HepG2 (cell line): Measurements from ENCODE around the gene MAST1. TPM values are rescaled to one million over a fixed set of nuclear protein-coding genes. Genes with fewer than 3 reads are reported as not detected.

Experiments used
- ADNP ChIP-seq: sonication (generic); formaldehyde crosslinking; IDR thresholded peaks from 2 replicates; pipeline ENCODE4 v1.4.0; 2020; ENCODE audit warnings: missing genetic modification reagents
- CBFB ChIP-seq: sonication (generic); formaldehyde crosslinking; IDR thresholded peaks from 2 replicates; pipeline ENCODE4 v1.4.0; 2020; ENCODE audit warnings: missing genetic modification reagents
- ELF3 ChIP-seq: IDR thresholded peaks from 2 replicates; pipeline ENCODE4 v1.6.1; 2016; ENCODE audit warnings: missing genetic modification reagents, missing compliant biosample characterization
- ESRRA ChIP-seq: sonication (generic); formaldehyde crosslinking; IDR thresholded peaks from 2 replicates; pipeline ENCODE4 v1.5.1; 2020; ENCODE audit warnings: mild to moderate bottlenecking, low read depth, missing genetic modification reagents
- FOXP1 ChIP-seq, 2 experiments: fragments of 450-650 bp in 1 of 2; IDR thresholded peaks; 2 replicates each; pipeline ENCODE4 v1.6.1; 2017 to 2018; ENCODE audit warnings: antibody characterized with exemption in 1 of 2
- ISX ChIP-seq: sonication (generic); formaldehyde crosslinking; conservative IDR thresholded peaks from 2 replicates; pipeline ENCODE4 v1.5.0; 2020; ENCODE audit warnings: missing genetic modification reagents
- NFIC ChIP-seq: IDR thresholded peaks from 2 replicates; pipeline ENCODE4 v1.6.1; 2012; ENCODE audit warnings: mild to moderate bottlenecking, low read length, inconsistent platforms
- ONECUT2 ChIP-seq: sonication (generic); formaldehyde crosslinking; IDR thresholded peaks from 2 replicates; pipeline ENCODE4 v1.4.0; 2020; ENCODE audit warnings: missing genetic modification reagents
- PITX1 ChIP-seq: sonication (generic); formaldehyde crosslinking; IDR thresholded peaks from 2 replicates; pipeline ENCODE4 v1.5.1; 2020; ENCODE audit warnings: mild to moderate bottlenecking, missing genetic modification reagents
- RFX3 ChIP-seq: IDR thresholded peaks from 2 replicates; pipeline ENCODE4 v1.6.1; 2016; ENCODE audit warnings: missing biosample characterization, missing genetic modification reagents
- SCMH1 ChIP-seq: sonication (generic); formaldehyde crosslinking; IDR thresholded peaks from 2 replicates; pipeline ENCODE4 v1.9.0; 2021; ENCODE audit warnings: missing genetic modification reagents, mild to moderate bottlenecking, borderline replicate concordance
- SMYD3 ChIP-seq: sonication (generic); formaldehyde crosslinking; IDR thresholded peaks from 2 replicates; pipeline ENCODE4 v1.8.1; 2023; ENCODE audit warnings: mild to moderate bottlenecking, missing genetic modification reagents
- ZBTB7B ChIP-seq: sonication (generic); formaldehyde crosslinking; IDR thresholded peaks from 2 replicates; pipeline ENCODE4 v1.4.0; 2020; ENCODE audit warnings: missing genetic modification reagents
- ZNF282 ChIP-seq: fragments of 450-650 bp; IDR thresholded peaks from 2 replicates; pipeline ENCODE4 v1.6.1; 2018; ENCODE audit not compliant: partially characterized antibody
- ZNF891 ChIP-seq: sonication (generic); formaldehyde crosslinking; IDR thresholded peaks from 2 replicates; pipeline ENCODE4 v1.5.0; 2020; ENCODE audit warnings: mild to moderate bottlenecking, missing genetic modification reagents
- ZSCAN29 ChIP-seq: sonication (generic); formaldehyde crosslinking; conservative IDR thresholded peaks from 2 replicates; pipeline ENCODE4 v1.4.0; 2020; ENCODE audit warnings: mild to moderate bottlenecking, missing genetic modification reagents
- polyA plus RNA-seq, 8 experiments: library from polyadenylated mRNA; depleted of rRNA in 3 of 8; stranded (reverse) in 7 of 8; unstranded in 1 of 8; fragments of >200 nt; fragmentation: Illumina TruSeq in 4 of 8; extraction: Trizol in 4 of 8; gene quantifications; 2 replicates each; pipeline versions ENCODE4 v1.2.1 to v1.2.3, GENCODE V29; 2011 to 2016; ENCODE audit warnings: low read depth in 4 of 8, missing spikeins in 1 of 8, mixed read lengths in 1 of 8; ENCODE audit not compliant: insufficient read depth in 1 of 8
- total RNA-seq, 5 experiments: library from RNA; depleted of rRNA; stranded (reverse); fragments of >200 nt; fragmentation: Illumina TruSeq; extraction: Trizol; gene quantifications; 2 replicates each; pipeline ENCODE4 v1.2.3, GENCODE V29; 2016; ENCODE audit warnings: low read depth in 1 of 5
- TF ChIP-seq, protein P1 (sequence below), 2 experiments: fragments of 450-650 bp in 1 of 2; sonication (generic) in 1 of 2; formaldehyde crosslinking in 1 of 2; IDR thresholded peaks; 2 replicates each; pipeline versions ENCODE4 v1.6.1 to v1.8.0; 2016 to 2022; ENCODE audit warnings: antibody characterized with exemption in 1 of 2, mild to moderate bottlenecking in 1 of 2, missing genetic modification reagents in 1 of 2
- TF ChIP-seq, protein P2 (sequence below): sonication (generic); formaldehyde crosslinking; conservative IDR thresholded peaks from 2 replicates; pipeline ENCODE4 v1.4.0; 2020; ENCODE audit warnings: missing genetic modification reagents
- TF ChIP-seq, protein P3 (sequence below): sonication (generic); formaldehyde crosslinking; IDR thresholded peaks from 2 replicates; pipeline ENCODE4 v1.5.0; 2020; ENCODE audit warnings: mild to moderate bottlenecking, missing genetic modification reagents, moderate library complexity

The MAST1 gene
- total and polyA plus RNA-seq, 2 of the 13 experiments (the other 11 are each of a cell fraction or from before 2014, with no cell fraction given) = 0.73 to 4.7 TPM

DNA sequence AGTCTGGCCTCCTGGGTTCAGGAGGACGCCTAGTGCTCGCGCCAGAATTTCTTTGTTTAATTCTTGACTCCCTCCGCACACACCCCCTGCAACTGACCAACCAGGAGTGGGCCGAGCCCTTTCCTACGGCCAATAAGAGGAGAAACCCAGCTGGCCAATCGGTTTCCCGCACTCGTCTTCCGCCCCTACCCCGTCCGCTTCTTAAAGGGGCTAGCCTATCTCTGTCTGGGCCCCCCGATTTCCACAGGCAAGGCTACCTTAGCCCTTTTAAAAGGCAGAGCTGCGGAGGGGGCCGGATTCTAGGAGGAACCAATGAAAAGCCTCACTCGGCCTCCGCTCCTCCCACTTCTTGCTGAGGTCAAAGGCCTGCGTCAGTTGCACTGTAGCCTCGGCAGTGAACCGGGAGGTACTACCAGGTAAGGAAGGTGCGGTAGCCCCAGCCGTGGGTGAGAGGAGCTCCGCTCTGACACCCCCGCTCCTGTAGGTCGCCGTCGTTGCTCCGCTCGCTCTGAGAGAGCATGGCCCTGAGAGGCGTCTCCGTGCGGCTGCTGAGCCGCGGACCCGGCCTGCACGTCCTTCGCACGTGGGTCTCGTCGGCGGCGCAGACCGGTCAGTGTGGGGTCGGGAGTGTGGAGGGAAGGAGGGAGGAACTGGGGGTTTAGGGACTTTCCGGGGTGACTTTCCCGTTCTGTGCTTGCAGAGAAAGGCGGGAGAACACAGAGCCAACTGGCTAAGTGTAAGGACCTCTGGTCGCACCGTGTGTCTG, 52.7 kb downstream of the MAST1 start, which contains the start of gene GCDH (continued):
- TF ChIP-seq, protein P1, sequence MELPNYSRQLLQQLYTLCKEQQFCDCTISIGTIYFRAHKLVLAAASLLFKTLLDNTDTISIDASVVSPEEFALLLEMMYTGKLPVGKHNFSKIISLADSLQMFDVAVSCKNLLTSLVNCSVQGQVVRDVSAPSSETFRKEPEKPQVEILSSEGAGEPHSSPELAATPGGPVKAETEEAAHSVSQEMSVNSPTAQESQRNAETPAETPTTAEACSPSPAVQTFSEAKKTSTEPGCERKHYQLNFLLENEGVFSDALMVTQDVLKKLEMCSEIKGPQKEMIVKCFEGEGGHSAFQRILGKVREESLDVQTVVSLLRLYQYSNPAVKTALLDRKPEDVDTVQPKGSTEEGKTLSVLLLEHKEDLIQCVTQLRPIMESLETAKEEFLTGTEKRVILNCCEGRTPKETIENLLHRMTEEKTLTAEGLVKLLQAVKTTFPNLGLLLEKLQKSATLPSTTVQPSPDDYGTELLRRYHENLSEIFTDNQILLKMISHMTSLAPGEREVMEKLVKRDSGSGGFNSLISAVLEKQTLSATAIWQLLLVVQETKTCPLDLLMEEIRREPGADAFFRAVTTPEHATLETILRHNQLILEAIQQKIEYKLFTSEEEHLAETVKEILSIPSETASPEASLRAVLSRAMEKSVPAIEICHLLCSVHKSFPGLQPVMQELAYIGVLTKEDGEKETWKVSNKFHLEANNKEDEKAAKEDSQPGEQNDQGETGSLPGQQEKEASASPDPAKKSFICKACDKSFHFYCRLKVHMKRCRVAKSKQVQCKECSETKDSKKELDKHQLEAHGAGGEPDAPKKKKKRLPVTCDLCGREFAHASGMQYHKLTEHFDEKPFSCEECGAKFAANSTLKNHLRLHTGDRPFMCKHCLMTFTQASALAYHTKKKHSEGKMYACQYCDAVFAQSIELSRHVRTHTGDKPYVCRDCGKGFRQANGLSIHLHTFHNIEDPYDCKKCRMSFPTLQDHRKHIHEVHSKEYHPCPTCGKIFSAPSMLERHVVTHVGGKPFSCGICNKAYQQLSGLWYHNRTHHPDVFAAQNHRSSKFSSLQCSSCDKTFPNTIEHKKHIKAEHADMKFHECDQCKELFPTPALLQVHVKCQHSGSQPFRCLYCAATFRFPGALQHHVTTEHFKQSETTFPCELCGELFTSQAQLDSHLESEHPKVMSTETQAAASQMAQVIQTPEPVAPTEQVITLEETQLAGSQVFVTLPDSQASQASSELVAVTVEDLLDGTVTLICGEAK (IDR thresholded peaks at IDR 0.05) = no peak
- TF ChIP-seq, protein P1 (CRISPR knock-in tag; IDR thresholded peaks at IDR 0.05) = no peak
- TF ChIP-seq, protein P2, sequence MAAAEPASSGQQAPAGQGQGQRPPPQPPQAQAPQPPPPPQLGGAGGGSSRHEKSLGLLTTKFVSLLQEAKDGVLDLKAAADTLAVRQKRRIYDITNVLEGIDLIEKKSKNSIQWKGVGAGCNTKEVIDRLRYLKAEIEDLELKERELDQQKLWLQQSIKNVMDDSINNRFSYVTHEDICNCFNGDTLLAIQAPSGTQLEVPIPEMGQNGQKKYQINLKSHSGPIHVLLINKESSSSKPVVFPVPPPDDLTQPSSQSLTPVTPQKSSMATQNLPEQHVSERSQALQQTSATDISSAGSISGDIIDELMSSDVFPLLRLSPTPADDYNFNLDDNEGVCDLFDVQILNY = no peak
- TF ChIP-seq, protein P3, sequence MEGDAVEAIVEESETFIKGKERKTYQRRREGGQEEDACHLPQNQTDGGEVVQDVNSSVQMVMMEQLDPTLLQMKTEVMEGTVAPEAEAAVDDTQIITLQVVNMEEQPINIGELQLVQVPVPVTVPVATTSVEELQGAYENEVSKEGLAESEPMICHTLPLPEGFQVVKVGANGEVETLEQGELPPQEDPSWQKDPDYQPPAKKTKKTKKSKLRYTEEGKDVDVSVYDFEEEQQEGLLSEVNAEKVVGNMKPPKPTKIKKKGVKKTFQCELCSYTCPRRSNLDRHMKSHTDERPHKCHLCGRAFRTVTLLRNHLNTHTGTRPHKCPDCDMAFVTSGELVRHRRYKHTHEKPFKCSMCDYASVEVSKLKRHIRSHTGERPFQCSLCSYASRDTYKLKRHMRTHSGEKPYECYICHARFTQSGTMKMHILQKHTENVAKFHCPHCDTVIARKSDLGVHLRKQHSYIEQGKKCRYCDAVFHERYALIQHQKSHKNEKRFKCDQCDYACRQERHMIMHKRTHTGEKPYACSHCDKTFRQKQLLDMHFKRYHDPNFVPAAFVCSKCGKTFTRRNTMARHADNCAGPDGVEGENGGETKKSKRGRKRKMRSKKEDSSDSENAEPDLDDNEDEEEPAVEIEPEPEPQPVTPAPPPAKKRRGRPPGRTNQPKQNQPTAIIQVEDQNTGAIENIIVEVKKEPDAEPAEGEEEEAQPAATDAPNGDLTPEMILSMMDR (CRISPR knock-in tag) = peak; percentile 10; the same call in 1 of the 2 replicates
- TF ChIP-seq RFX3 (CRISPR knock-in tag) (no peak), PITX1 (CRISPR knock-in tag) (peak; percentile 12; the same call in 1 of the 2 replicates), ESRRA (0 out of 2 replicates have a peak, but pooled peaks have one; percentile 39), ZBTB7B (CRISPR knock-in tag) (no peak), ZNF282 (no peak), NFIC (no peak), ZSCAN29 (CRISPR knock-in tag) (peak; percentile 53; the same call in 1 of the 2 replicates), CBFB (CRISPR knock-in tag) (no peak), ADNP (CRISPR knock-in tag) (no peak), ZNF891 (CRISPR knock-in tag) (peak; percentile 58; the same call in 1 of the 2 replicates), SCMH1 (no peak), ELF3 (CRISPR knock-in tag) (peak; percentile 47; the same call in 1 of the 2 replicates), FOXP1 (IDR thresholded peaks at IDR 0.05) (no peak), FOXP1 (CRISPR knock-in tag; IDR thresholded peaks at IDR 0.05) (no peak), SMYD3 (no peak), ONECUT2 (CRISPR knock-in tag) (no peak), ISX (no peak)
